ENCODE measurements around the gene RBM44.

DNA sequence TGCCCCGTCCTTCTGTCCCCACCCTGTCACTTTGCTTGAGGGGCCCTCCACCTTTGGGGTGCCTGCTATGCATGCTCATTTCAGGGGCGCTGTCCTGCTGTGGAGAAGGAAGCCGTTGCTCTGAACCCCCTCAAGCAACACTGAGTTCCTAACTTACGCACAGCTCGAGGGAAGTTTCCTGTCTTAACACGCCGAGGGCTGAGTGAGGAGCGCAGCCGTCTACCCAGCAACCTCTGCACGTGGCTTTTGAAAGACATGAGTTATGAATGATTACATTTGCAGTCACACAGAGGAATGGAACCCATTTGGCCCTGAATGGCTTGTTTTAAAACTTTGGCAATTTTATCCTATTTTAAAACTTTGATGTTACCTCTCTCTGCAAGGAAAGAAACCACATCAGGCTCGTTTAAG lies 74.8 kb downstream of the RBM44 start:
- TF ChIP-seq, protein P1, sequence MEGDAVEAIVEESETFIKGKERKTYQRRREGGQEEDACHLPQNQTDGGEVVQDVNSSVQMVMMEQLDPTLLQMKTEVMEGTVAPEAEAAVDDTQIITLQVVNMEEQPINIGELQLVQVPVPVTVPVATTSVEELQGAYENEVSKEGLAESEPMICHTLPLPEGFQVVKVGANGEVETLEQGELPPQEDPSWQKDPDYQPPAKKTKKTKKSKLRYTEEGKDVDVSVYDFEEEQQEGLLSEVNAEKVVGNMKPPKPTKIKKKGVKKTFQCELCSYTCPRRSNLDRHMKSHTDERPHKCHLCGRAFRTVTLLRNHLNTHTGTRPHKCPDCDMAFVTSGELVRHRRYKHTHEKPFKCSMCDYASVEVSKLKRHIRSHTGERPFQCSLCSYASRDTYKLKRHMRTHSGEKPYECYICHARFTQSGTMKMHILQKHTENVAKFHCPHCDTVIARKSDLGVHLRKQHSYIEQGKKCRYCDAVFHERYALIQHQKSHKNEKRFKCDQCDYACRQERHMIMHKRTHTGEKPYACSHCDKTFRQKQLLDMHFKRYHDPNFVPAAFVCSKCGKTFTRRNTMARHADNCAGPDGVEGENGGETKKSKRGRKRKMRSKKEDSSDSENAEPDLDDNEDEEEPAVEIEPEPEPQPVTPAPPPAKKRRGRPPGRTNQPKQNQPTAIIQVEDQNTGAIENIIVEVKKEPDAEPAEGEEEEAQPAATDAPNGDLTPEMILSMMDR (IDR thresholded peaks at IDR 0.05; ENCODE audit: low read depth, low read length, missing input control), result no peak
- no peak for TF ChIP-seq JUND (IDR thresholded peaks at IDR 0.05)
- TF ChIP-seq, protein P2, sequence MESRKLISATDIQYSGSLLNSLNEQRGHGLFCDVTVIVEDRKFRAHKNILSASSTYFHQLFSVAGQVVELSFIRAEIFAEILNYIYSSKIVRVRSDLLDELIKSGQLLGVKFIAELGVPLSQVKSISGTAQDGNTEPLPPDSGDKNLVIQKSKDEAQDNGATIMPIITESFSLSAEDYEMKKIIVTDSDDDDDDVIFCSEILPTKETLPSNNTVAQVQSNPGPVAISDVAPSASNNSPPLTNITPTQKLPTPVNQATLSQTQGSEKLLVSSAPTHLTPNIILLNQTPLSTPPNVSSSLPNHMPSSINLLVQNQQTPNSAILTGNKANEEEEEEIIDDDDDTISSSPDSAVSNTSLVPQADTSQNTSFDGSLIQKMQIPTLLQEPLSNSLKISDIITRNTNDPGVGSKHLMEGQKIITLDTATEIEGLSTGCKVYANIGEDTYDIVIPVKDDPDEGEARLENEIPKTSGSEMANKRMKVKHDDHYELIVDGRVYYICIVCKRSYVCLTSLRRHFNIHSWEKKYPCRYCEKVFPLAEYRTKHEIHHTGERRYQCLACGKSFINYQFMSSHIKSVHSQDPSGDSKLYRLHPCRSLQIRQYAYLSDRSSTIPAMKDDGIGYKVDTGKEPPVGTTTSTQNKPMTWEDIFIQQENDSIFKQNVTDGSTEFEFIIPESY (IDR thresholded peaks at IDR 0.05), result no peak
- no peak for TF ChIP-seq RAD21 (IDR thresholded peaks at IDR 0.05)
- TF ChIP-seq RXRA (IDR thresholded peaks at IDR 0.05), result no peak
- TF ChIP-seq, protein P3, sequence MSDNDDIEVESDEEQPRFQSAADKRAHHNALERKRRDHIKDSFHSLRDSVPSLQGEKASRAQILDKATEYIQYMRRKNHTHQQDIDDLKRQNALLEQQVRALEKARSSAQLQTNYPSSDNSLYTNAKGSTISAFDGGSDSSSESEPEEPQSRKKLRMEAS (IDR thresholded peaks at IDR 0.05), result no peak
- TF ChIP-seq, protein P4, sequence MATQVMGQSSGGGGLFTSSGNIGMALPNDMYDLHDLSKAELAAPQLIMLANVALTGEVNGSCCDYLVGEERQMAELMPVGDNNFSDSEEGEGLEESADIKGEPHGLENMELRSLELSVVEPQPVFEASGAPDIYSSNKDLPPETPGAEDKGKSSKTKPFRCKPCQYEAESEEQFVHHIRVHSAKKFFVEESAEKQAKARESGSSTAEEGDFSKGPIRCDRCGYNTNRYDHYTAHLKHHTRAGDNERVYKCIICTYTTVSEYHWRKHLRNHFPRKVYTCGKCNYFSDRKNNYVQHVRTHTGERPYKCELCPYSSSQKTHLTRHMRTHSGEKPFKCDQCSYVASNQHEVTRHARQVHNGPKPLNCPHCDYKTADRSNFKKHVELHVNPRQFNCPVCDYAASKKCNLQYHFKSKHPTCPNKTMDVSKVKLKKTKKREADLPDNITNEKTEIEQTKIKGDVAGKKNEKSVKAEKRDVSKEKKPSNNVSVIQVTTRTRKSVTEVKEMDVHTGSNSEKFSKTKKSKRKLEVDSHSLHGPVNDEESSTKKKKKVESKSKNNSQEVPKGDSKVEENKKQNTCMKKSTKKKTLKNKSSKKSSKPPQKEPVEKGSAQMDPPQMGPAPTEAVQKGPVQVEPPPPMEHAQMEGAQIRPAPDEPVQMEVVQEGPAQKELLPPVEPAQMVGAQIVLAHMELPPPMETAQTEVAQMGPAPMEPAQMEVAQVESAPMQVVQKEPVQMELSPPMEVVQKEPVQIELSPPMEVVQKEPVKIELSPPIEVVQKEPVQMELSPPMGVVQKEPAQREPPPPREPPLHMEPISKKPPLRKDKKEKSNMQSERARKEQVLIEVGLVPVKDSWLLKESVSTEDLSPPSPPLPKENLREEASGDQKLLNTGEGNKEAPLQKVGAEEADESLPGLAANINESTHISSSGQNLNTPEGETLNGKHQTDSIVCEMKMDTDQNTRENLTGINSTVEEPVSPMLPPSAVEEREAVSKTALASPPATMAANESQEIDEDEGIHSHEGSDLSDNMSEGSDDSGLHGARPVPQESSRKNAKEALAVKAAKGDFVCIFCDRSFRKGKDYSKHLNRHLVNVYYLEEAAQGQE (IDR thresholded peaks at IDR 0.05), result no peak
- no peak for TF ChIP-seq GABPA (IDR thresholded peaks at IDR 0.05 in 1 of 2, conservative IDR thresholded peaks at IDR 0.05 in 1 of 2)
- TF ChIP-seq YY1 (IDR thresholded peaks at IDR 0.05), result no peak
- TF ChIP-seq, protein P5, sequence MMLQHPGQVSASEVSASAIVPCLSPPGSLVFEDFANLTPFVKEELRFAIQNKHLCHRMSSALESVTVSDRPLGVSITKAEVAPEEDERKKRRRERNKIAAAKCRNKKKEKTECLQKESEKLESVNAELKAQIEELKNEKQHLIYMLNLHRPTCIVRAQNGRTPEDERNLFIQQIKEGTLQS (IDR thresholded peaks at IDR 0.05), result no peak
- no peak for TF ChIP-seq TAF1 (conservative IDR thresholded peaks at IDR 0.05)
- TF ChIP-seq EGR1 (IDR thresholded peaks at IDR 0.05; ENCODE audit: low read depth in 2 of 2), result no peak
